ENCODE data around the gene CEMIP2.

The CEMIP2 gene

DNA sequence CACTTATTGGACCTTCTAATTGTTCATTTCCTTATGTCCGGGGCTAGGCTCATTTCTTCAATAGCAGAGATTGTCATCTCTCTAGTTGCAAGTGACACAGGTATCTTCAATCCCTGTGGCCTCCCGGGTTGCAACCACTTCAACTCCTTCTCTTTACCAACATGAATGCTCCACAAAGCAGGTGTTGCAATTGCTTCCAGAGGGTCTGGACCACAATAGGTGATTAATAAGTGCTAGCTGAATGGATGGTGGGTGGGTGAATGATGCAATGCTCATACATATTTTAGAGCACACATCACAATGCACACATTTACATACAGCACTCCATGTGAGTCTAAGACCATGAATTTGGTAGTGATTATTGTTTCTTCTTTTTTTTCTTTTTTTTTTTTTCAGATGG, 2.6 kb downstream of the CEMIP2 start:
- H3K9me3 ChIP-seq (ENCODE audit: control insufficient read depth, low read length), result no peaks in the 10 kb centered on the region
- no peak overlapping the region for H2AFZ ChIP-seq
- H3K36me3 ChIP-seq (ENCODE audit: control insufficient read depth, insufficient read depth, low read length), result no peaks in the 10 kb centered on the region
- no peak overlapping the region for H3K9ac ChIP-seq
- H3K27me3 ChIP-seq (ENCODE audit: control insufficient read depth, insufficient read depth, low read length), result no peaks in the 10 kb centered on the region
- TF ChIP-seq, protein P1, sequence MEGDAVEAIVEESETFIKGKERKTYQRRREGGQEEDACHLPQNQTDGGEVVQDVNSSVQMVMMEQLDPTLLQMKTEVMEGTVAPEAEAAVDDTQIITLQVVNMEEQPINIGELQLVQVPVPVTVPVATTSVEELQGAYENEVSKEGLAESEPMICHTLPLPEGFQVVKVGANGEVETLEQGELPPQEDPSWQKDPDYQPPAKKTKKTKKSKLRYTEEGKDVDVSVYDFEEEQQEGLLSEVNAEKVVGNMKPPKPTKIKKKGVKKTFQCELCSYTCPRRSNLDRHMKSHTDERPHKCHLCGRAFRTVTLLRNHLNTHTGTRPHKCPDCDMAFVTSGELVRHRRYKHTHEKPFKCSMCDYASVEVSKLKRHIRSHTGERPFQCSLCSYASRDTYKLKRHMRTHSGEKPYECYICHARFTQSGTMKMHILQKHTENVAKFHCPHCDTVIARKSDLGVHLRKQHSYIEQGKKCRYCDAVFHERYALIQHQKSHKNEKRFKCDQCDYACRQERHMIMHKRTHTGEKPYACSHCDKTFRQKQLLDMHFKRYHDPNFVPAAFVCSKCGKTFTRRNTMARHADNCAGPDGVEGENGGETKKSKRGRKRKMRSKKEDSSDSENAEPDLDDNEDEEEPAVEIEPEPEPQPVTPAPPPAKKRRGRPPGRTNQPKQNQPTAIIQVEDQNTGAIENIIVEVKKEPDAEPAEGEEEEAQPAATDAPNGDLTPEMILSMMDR (IDR thresholded peaks at IDR 0.05), result no peak
- H3K4me3 ChIP-seq (ENCODE audit: low read depth, low read length), result peak overlapping the region; percentile 86
- no peak overlapping the region for H3K27ac ChIP-seq
- H3K4me1 ChIP-seq, result peaks cover 7% of the 10 kb centered on the region
- peak overlapping the region; percentile 83 for H3K4me2 ChIP-seq (ENCODE audit: low read length)
- H3K79me2 ChIP-seq, result peaks cover 39% of the 10 kb centered on the region

DNA sequence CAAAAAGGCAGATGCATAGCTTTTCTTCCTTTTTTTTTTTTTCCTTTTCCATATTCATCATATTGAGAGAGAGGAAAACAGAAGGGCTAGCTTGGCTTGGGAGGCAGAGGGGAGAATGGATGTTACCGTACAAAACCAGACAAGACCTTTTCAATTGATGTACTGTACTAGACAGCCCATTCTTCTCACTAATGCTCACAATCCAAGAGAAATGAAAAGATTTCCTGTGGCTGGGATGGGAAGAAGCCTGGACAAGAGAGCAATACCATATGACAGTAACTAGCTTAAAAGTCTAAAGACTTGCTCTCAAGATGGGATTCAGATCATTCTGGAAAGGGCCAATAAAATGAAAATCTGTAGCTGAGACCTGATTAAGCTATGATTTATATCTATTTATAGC, 3.4 kb downstream of the CEMIP2 start:
- H3K27me3 ChIP-seq (ENCODE audit: control insufficient read depth, insufficient read depth, low read length), result no peaks in the 10 kb centered on the region
- no peaks in the 10 kb centered on the region for H3K9me3 ChIP-seq (ENCODE audit: control insufficient read depth, low read length)
- no peak overlapping the region for H3K27ac ChIP-seq
- peak overlapping the region; percentile 83 for H3K4me2 ChIP-seq (ENCODE audit: low read length)
- TF ChIP-seq, protein P1 (IDR thresholded peaks at IDR 0.05), result no peak
- no peak overlapping the region for H2AFZ ChIP-seq
- H3K4me3 ChIP-seq (ENCODE audit: low read depth, low read length), result peak overlapping the region; percentile 86
- H3K4me1 ChIP-seq, result peaks cover 7% of the 10 kb centered on the region
- peaks cover 41% of the 10 kb centered on the region for H3K79me2 ChIP-seq
- H3K36me3 ChIP-seq (ENCODE audit: control insufficient read depth, insufficient read depth, low read length), result no peaks in the 10 kb centered on the region
- H3K9ac ChIP-seq, result no peak overlapping the region

DNA sequence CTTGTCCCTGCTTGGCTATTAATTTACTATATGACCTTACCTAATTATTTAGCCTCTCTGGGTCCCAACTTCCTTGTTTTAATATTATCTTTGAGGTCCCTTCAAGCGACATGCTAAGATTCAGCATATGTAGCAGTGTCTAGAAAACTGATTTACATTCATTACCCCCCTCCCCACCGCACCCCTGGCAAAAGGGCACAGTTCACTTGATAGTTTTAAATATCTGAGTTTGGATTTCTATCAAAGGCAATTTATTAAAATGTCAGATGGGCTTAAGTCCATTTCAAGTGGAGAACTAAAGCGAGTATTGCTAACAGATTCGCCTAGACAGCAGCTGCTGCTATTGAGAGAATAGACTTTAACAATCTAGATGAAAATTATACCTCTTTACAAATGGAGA, 3.9 kb downstream of the CEMIP2 start:
- peak overlapping the region; percentile 83 for H3K4me2 ChIP-seq (ENCODE audit: low read length)
- H3K4me1 ChIP-seq, result peaks cover 7% of the 10 kb centered on the region
- H3K9ac ChIP-seq, result no peak overlapping the region
- peak overlapping the region; percentile 86 for H3K4me3 ChIP-seq (ENCODE audit: low read depth, low read length)
- TF ChIP-seq, protein P1 (IDR thresholded peaks at IDR 0.05), result no peak
- H3K79me2 ChIP-seq, result peaks cover 41% of the 10 kb centered on the region
- H2AFZ ChIP-seq, result no peak overlapping the region
- no peaks in the 10 kb centered on the region for H3K27me3 ChIP-seq (ENCODE audit: control insufficient read depth, insufficient read depth, low read length)
- H3K27ac ChIP-seq, result no peak overlapping the region
- no peaks in the 10 kb centered on the region for H3K36me3 ChIP-seq (ENCODE audit: control insufficient read depth, insufficient read depth, low read length)
- H3K9me3 ChIP-seq (ENCODE audit: control insufficient read depth, low read length), result no peaks in the 10 kb centered on the region

DNA sequence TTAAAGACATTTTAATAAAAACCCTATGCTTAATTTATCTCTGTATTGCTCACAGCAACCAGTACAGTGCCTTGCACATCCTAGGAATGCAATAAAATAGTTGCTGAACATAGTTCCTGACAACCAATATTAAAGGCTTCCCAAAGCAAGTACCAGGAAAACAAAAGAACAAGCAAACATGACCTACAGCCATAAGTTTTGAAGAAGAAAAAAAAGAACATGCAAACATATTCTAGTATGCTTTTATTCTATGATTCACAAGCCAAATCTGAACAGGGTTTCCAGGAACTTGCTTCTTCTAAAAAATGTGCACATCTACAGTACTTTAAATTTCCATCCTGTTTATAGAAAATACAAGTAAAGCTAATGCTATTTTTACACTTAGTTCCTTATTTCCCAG, 4.5 kb downstream of the CEMIP2 start:
- Histone ChIP-seq H3K36me3 (ENCODE audit: control insufficient read depth, insufficient read depth, low read length) (no peaks in the 10 kb centered on the region), H3K9ac (no peak overlapping the region), H3K4me2 (ENCODE audit: low read length) (peak overlapping the region; percentile 83), H2AFZ (no peak overlapping the region), H3K79me2 (peaks cover 41% of the 10 kb centered on the region), H3K27me3 (ENCODE audit: control insufficient read depth, insufficient read depth, low read length) (no peaks in the 10 kb centered on the region), H3K9me3 (ENCODE audit: control insufficient read depth, low read length) (no peaks in the 10 kb centered on the region), H3K4me1 (peaks cover 7% of the 10 kb centered on the region), H3K27ac (no peak overlapping the region), H3K4me3 (ENCODE audit: low read depth, low read length) (peak overlapping the region; percentile 86)
- TF ChIP-seq, protein P1 (IDR thresholded peaks at IDR 0.05), result no peak

DNA sequence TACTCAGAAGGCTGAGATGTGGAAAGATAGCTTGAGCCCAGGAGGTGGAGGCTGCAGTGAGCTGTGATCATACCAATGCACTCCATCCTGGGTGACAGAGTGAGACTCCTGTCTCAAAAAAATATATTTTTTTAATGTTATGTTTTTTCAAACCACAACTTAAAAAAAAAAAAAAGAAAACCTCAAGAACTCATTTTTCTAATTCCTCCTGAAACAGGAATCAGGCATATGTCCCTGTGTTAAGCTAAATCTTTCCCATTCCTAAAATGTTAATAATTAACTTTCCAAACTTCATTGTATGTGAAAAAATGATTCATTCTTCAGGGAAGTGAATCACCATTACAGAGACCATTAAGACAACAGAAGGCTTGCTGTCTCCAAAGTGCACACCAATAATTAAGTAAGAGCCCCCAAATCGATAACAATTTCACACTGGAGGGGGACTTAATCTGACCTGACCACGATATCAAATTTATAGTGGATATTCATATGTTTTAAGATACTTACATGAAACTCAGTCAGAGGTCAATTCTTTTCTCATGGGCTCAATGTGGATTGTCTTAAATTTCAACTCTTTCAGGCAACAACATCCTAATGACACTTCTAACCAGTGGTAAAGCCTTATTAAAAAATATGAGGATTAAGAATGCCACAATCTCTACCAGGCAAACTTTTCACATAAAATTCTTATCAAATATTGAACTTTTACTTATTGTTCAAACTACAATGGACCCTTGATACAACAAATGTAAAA, 5.2 kb downstream of the CEMIP2 start:
- Histone ChIP-seq H3K4me3 (ENCODE audit: low read depth, low read length) (peak overlapping the region; percentile 86), H3K4me1 (peaks cover 10% of the 10 kb centered on the region), H3K9ac (no peak overlapping the region), H3K4me2 (ENCODE audit: low read length) (peak overlapping the region; percentile 83), H3K36me3 (ENCODE audit: control insufficient read depth, insufficient read depth, low read length) (no peaks in the 10 kb centered on the region), H2AFZ (no peak overlapping the region), H3K79me2 (peaks cover 43% of the 10 kb centered on the region), H3K27ac (no peak overlapping the region), H3K27me3 (ENCODE audit: control insufficient read depth, insufficient read depth, low read length) (no peaks in the 10 kb centered on the region), H3K9me3 (ENCODE audit: control insufficient read depth, low read length) (no peaks in the 10 kb centered on the region)
- TF ChIP-seq, protein P1 (IDR thresholded peaks at IDR 0.05), result no peak

All from parathyroid adenoma (tissue), 2 donors.